HEK293 (cell line): ENCODE data around the gene CUEDC1.

Experiments
- CTCF ChIA-PET: fragments of 350-600 bp; formaldehyde crosslinking; extraction: SDS; loops from one replicate; lab custom pipeline; 2021; ENCODE audit warnings: antibody characterized with exemption; lab: Yijun Ruan, JAX
- POLR2A ChIA-PET: fragments of 300-600 bp; formaldehyde crosslinking; extraction: SDS; loops from one replicate; lab custom pipeline; 2020; ENCODE audit warnings: antibody characterized with exemption, inconsistent platforms; lab: Yijun Ruan, JAX
- H3K27ac ChIP-seq: fragments of 200-500 bp; sonication (Bioruptor generic); 2 replicates; pipeline ENCODE4 v1.5.1; 2014; ENCODE audit warnings: low read depth, low read length, control low read depth, inconsistent platforms; ENCODE audit errors: extremely low read depth
- H3K36me3 ChIP-seq, 2 experiments: fragments of 200-500 bp in 1 of 2; sonication (Bioruptor generic) in 1 of 2; 1 replicate in 1 of 2; 2 replicates in 1 of 2; pipeline ENCODE4 v1.5.1; 2014 to 2017; ENCODE audit warnings: inconsistent platforms in 2 of 2, low read length in 2 of 2; ENCODE audit not compliant: control insufficient read depth in 2 of 2, insufficient read depth in 1 of 2
- H3K4me1 ChIP-seq: fragments of 200-500 bp; sonication (Bioruptor generic); 2 replicates; pipeline ENCODE4 v1.5.1; 2014; ENCODE audit warnings: mild to moderate bottlenecking, low read length, inconsistent platforms; ENCODE audit not compliant: control insufficient read depth, insufficient read depth
- H3K4me3 ChIP-seq: 2 replicates; pipeline ENCODE4 v1.5.1; 2011; ENCODE audit warnings: low read depth, mild to moderate bottlenecking, control low read depth, low read length, moderate library complexity
- H3K9me3 ChIP-seq: fragments of 200-500 bp; sonication (Bioruptor generic); 2 replicates; pipeline ENCODE4 v1.5.1; 2014; ENCODE audit warnings: low read depth, low read length, inconsistent platforms; ENCODE audit not compliant: control insufficient read depth, insufficient read depth
- AEBP2 ChIP-seq: fragments of 450-650 bp; formaldehyde crosslinking; IDR thresholded peaks from 2 replicates; pipeline ENCODE4 v1.5.1; 2016; ENCODE audit warnings: missing biosample characterization, missing genetic modification characterization, borderline replicate concordance
- ATF2 ChIP-seq: fragments of 450-650 bp; formaldehyde crosslinking; IDR thresholded peaks from 2 replicates; pipeline ENCODE4 v1.5.1; 2016; ENCODE audit warnings: missing biosample characterization, missing genetic modification characterization, low read depth
- ELK4 ChIP-seq: IDR thresholded peaks from 2 replicates; pipeline ENCODE4 v1.6.1; 2011; ENCODE audit warnings: mild to moderate bottlenecking, low read depth, low read length, borderline replicate concordance
- GFI1B ChIP-seq: fragments of 450-650 bp; formaldehyde crosslinking; IDR thresholded peaks from 2 replicates; pipeline ENCODE4 v1.5.1; 2016; ENCODE audit warnings: missing biosample characterization, missing genetic modification characterization
- PATZ1 ChIP-seq: fragments of 450-650 bp; formaldehyde crosslinking; IDR thresholded peaks from 2 replicates; pipeline ENCODE4 v1.5.1; 2016; ENCODE audit warnings: missing biosample characterization, missing genetic modification characterization
- SP2 ChIP-seq: fragments of 450-650 bp; formaldehyde crosslinking; IDR thresholded peaks from 2 replicates; pipeline ENCODE4 v1.5.1; 2016; ENCODE audit warnings: missing biosample characterization, missing genetic modification characterization
- SP3 ChIP-seq: fragments of 450-650 bp; formaldehyde crosslinking; IDR thresholded peaks from 2 replicates; pipeline ENCODE4 v1.5.1; 2016; ENCODE audit warnings: missing biosample characterization, missing genetic modification characterization
- TCF7L2 ChIP-seq: IDR thresholded peaks from 2 replicates; pipeline ENCODE4 v1.6.1; 2011; ENCODE audit warnings: low read depth, mild to moderate bottlenecking, inconsistent platforms, low read length, moderate library complexity, borderline replicate concordance
- WT1 ChIP-seq: fragments of 450-650 bp; formaldehyde crosslinking; IDR thresholded peaks from 2 replicates; pipeline ENCODE4 v1.5.1; 2016; ENCODE audit warnings: missing biosample characterization, missing genetic modification characterization
- YY1 ChIP-seq: fragments of 450-650 bp; formaldehyde crosslinking; IDR thresholded peaks from 2 replicates; pipeline ENCODE4 v1.5.1; 2018; ENCODE audit warnings: missing biosample characterization, missing genetic modification characterization
- ZBTB10 ChIP-seq: fragments of 450-650 bp; formaldehyde crosslinking; IDR thresholded peaks from 2 replicates; pipeline ENCODE4 v1.5.1; 2016; ENCODE audit warnings: missing biosample characterization, missing genetic modification characterization
- ZBTB17 ChIP-seq: fragments of 450-650 bp; formaldehyde crosslinking; IDR thresholded peaks from 2 replicates; pipeline ENCODE4 v1.5.1; 2016; ENCODE audit warnings: missing biosample characterization, missing genetic modification characterization
- ZNF112 ChIP-seq: fragments of 450-650 bp; formaldehyde crosslinking; IDR thresholded peaks from 2 replicates; pipeline ENCODE4 v1.5.0; 2017; ENCODE audit warnings: missing biosample characterization, missing genetic modification characterization
- ZNF114 ChIP-seq: fragments of 450-650 bp; formaldehyde crosslinking; IDR thresholded peaks from 2 replicates; pipeline ENCODE4 v1.5.0; 2017; ENCODE audit warnings: missing biosample characterization, missing genetic modification characterization
- ZNF23 ChIP-seq: fragments of 450-650 bp; formaldehyde crosslinking; IDR thresholded peaks from 2 replicates; pipeline ENCODE4 v1.5.1; 2016; ENCODE audit warnings: missing biosample characterization, missing genetic modification characterization, borderline replicate concordance
- ZNF239 ChIP-seq: fragments of 450-650 bp; formaldehyde crosslinking; IDR thresholded peaks from 2 replicates; pipeline ENCODE4 v1.5.1; 2016; ENCODE audit warnings: missing biosample characterization, missing genetic modification characterization
- ZNF248 ChIP-seq: fragments of 450-650 bp; formaldehyde crosslinking; IDR thresholded peaks from 2 replicates; pipeline ENCODE4 v1.5.1; 2017; ENCODE audit warnings: missing biosample characterization, missing genetic modification characterization
- ZNF274 ChIP-seq, 2 experiments: fragments of 200-500 bp in 1 of 2; fragments of 450-650 bp in 1 of 2; sonication (Bioruptor generic) in 1 of 2; formaldehyde crosslinking in 1 of 2; IDR thresholded peaks; 2 replicates each; pipeline versions ENCODE4 v1.5.1 to v1.6.1; 2014 to 2016; ENCODE audit warnings: borderline replicate concordance in 1 of 2, inconsistent platforms in 1 of 2, low read length in 1 of 2, missing biosample characterization in 1 of 2, missing genetic modification characterization in 1 of 2
- ZNF529 ChIP-seq: fragments of 450-650 bp; formaldehyde crosslinking; IDR thresholded peaks from 2 replicates; pipeline ENCODE4 v1.5.1; 2017; ENCODE audit warnings: missing genetic modification characterization, missing biosample characterization; ENCODE audit not compliant: insufficient replicate concordance
- ZNF596 ChIP-seq: fragments of 450-650 bp; IDR thresholded peaks from 2 replicates; pipeline ENCODE4 v1.5.0; 2018; ENCODE audit warnings: missing biosample characterization, mild to moderate bottlenecking, missing genetic modification characterization, moderate library complexity
- ZNF610 ChIP-seq: fragments of 450-650 bp; formaldehyde crosslinking; IDR thresholded peaks from 2 replicates; pipeline ENCODE4 v1.5.1; 2016; ENCODE audit warnings: missing biosample characterization, missing genetic modification characterization, borderline replicate concordance
- ZNF626 ChIP-seq: fragments of 450-650 bp; sonication (Bioruptor Pico); formaldehyde crosslinking; IDR thresholded peaks from 2 replicates; pipeline ENCODE4 v1.5.1; 2018; ENCODE audit warnings: missing biosample characterization, missing genetic modification characterization, inconsistent platforms
- ZNF747 ChIP-seq: fragments of 450-650 bp; formaldehyde crosslinking; IDR thresholded peaks from 2 replicates; pipeline ENCODE4 v1.5.1; 2016; ENCODE audit warnings: missing biosample characterization, missing genetic modification characterization
- ZNF792 ChIP-seq: fragments of 450-650 bp; formaldehyde crosslinking; IDR thresholded peaks from 2 replicates; pipeline ENCODE4 v1.5.1; 2016; ENCODE audit warnings: missing biosample characterization, missing genetic modification characterization
- ZSCAN4 ChIP-seq: fragments of 450-650 bp; formaldehyde crosslinking; IDR thresholded peaks from 2 replicates; pipeline ENCODE4 v1.5.1; 2017; ENCODE audit warnings: missing biosample characterization, missing genetic modification characterization

CUEDC1 gene

GRCh38 chr17:57966246-57966645 lies 11.0 kb upstream of the CUEDC1 start:
- POLR2A ChIA-PET, result interaction anchor here (1.1 kb wide), 1 partner anchor 12 kb away, joined by 4 read pairs; the partner anchor contains the start of gene CUEDC1
- H3K4me1 ChIP-seq, result no peaks in the 10 kb centered on the region
- CTCF ChIA-PET, result interaction anchor here (0.6 to 2.3 kb wide), 3 partner anchors 10 to 74 kb away, joined by 4 to 12 read pairs (median 5); no protein-coding TSS in a partner anchor
- no peaks in the 10 kb centered on the region for H3K9me3 ChIP-seq
- TF ChIP-seq SP3 (tag by site-specific recombination), result no peak
- no peak for TF ChIP-seq AEBP2 (tag by site-specific recombination)
- TF ChIP-seq ATF2 (tag by site-specific recombination), result no peak
- no peak for TF ChIP-seq WT1 (tag by site-specific recombination)
- no peak for TF ChIP-seq ZNF248
- no peak for TF ChIP-seq ZBTB10 (tag by site-specific recombination)
- TF ChIP-seq TCF7L2, result no peak
- TF ChIP-seq ZSCAN4 (tag by site-specific recombination), result no peak
- no peak for TF ChIP-seq YY1 (tag by site-specific recombination)
- TF ChIP-seq ZBTB17 (tag by site-specific recombination), result no peak
- TF ChIP-seq GFI1B (tag by site-specific recombination), result no peak
- TF ChIP-seq ELK4, result no peak
- TF ChIP-seq ZNF529, result no peak
- no peak for TF ChIP-seq ZNF626 (tag by site-specific recombination)
- no peak overlapping the region for H3K27ac ChIP-seq
- no peak overlapping the region for H3K4me3 ChIP-seq
- no peaks in the 10 kb centered on the region for H3K36me3 ChIP-seq

GRCh38 chr17:57965521-57966160 lies 10.4 kb upstream of the CUEDC1 start:
- Histone ChIP-seq H3K36me3 (no peaks in the 10 kb centered on the region), H3K27ac (no peak overlapping the region), H3K4me1 (peaks cover 3% of the 10 kb centered on the region; the same call in 1 of the 2 replicates), H3K4me3 (no peak overlapping the region), H3K9me3 (no peaks in the 10 kb centered on the region)
- POLR2A ChIA-PET, result interaction anchor here (1.0 kb wide), 1 partner anchor 9 kb away, joined by 8 read pairs; no protein-coding TSS in a partner anchor
- CTCF ChIA-PET, result interaction anchor here (0.6 to 2.3 kb wide), 4 partner anchors 9 to 73 kb away, joined by 4 to 12 read pairs (median 4); no protein-coding TSS in a partner anchor
- no peak for TF ChIP-seq ZNF114 (tag by site-specific recombination)
- no peak for TF ChIP-seq ZNF596 (tag by site-specific recombination)
- TF ChIP-seq ZNF112 (tag by site-specific recombination), result no peak
- no peak for TF ChIP-seq ZNF23 (tag by site-specific recombination)
- no peak for TF ChIP-seq ZNF239
- TF ChIP-seq ZNF792 (tag by site-specific recombination), result no peak
- no peak for TF ChIP-seq ZNF747 (tag by site-specific recombination)
- no peak for TF ChIP-seq SP2
- TF ChIP-seq ZNF274 (IDR thresholded peaks at IDR 0.05; ENCODE audit: low read length), result no peak
- no peak for TF ChIP-seq ZNF274 (tag by site-specific recombination; IDR thresholded peaks at IDR 0.05; ENCODE audit: borderline replicate concordance)
- TF ChIP-seq ZNF610 (tag by site-specific recombination), result no peak
- no peak for TF ChIP-seq PATZ1
